IMR-90 (cell line): ENCODE measurements around the gene CABCOCO1. TPM values are rescaled to one million over a fixed set of nuclear protein-coding genes. Genes with fewer than 3 reads are reported as not detected.

Source experiments
- ATAC-seq: fragments of 200-7000 bp; cut with Tn5 transposase; 2 replicates; pipeline ENCODE4 v1.9.1; 2020; ENCODE audit warnings: low read depth, mild to moderate bottlenecking, moderate library complexity
- BruUV-seq: library from RNA; stranded (reverse); fragments of 400-500 nt; replicated peaks from 2 replicates; lab custom pipeline; 2021; lab: Mats Ljungman, UMichigan
- CTCF ChIA-PET: fragments of 300-600 bp; formaldehyde crosslinking; extraction: SDS; loops from one replicate; lab custom pipeline; 2021; ENCODE audit warnings: antibody characterized with exemption; lab: Yijun Ruan, JAX
- POLR2A ChIA-PET: fragments of 300-600 bp; sonication (Branson Sonifier 250); formaldehyde crosslinking; loops from one replicate; lab custom pipeline; 2022; ENCODE audit warnings: antibody characterized with exemption; ENCODE audit not compliant: unreplicated experiment; lab: Charles Lee
- DNase-seq: peaks from one replicate; pipeline ENCODE4 v3.0.0; 2013
- H2AFZ ChIP-seq: replicated peaks from 2 replicates; pipeline ENCODE3; 2013; ENCODE audit warnings: low read length, mild to moderate bottlenecking; ENCODE audit not compliant: poor library complexity
- H2AK5ac ChIP-seq: 2 replicates; pipeline ENCODE4 v1.6.1; 2013; ENCODE audit warnings: low read depth, low read length, inconsistent platforms
- H2AK9ac ChIP-seq: replicated peaks from 2 replicates; pipeline ENCODE3; 2013; ENCODE audit warnings: mild to moderate bottlenecking, low read depth, low read length, moderate library complexity; ENCODE audit not compliant: poor library complexity
- H2BK120ac ChIP-seq: 2 replicates; pipeline ENCODE4 v1.6.1; 2013; ENCODE audit warnings: low read depth, low read length, inconsistent platforms
- H2BK15ac ChIP-seq: 3 replicates; pipeline ENCODE4 v1.6.1; 2013; ENCODE audit warnings: low read depth, low read length, inconsistent platforms
- H2BK20ac ChIP-seq: 2 replicates; pipeline ENCODE4 v1.6.1; 2013; ENCODE audit warnings: low read depth, mild to moderate bottlenecking, inconsistent platforms, low read length, moderate library complexity
- H2BK5ac ChIP-seq: 2 replicates; pipeline ENCODE4 v1.6.1; 2013; ENCODE audit warnings: mild to moderate bottlenecking, low read depth, low read length, inconsistent platforms; ENCODE audit not compliant: poor library complexity, severe bottlenecking
- H3K14ac ChIP-seq: replicated peaks from 2 replicates; pipeline ENCODE4 v1.6.1; 2013; ENCODE audit warnings: low read depth, low read length, inconsistent platforms
- H3K18ac ChIP-seq: 2 replicates; pipeline ENCODE4 v1.6.1; 2013; ENCODE audit warnings: low read depth, low read length, control low read depth
- H3K23ac ChIP-seq: 2 replicates; pipeline ENCODE4 v1.6.1; 2013; ENCODE audit warnings: low read depth, low read length, inconsistent platforms
- H3K27ac ChIP-seq: 2 replicates; pipeline ENCODE4 v1.5.1; 2013; ENCODE audit warnings: mild to moderate bottlenecking, control low read depth, low read length; ENCODE audit not compliant: insufficient read depth
- H3K27me3 ChIP-seq: 2 replicates; pipeline ENCODE4 v1.6.1; 2013; ENCODE audit warnings: low read length; ENCODE audit not compliant: control insufficient read depth, insufficient read depth
- H3K36me3 ChIP-seq: 2 replicates; pipeline ENCODE4 v1.6.1; 2013; ENCODE audit warnings: low read length, mixed read lengths; ENCODE audit not compliant: control insufficient read depth, insufficient read depth
- H3K4ac ChIP-seq: 2 replicates; pipeline ENCODE4 v1.6.1; 2013; ENCODE audit warnings: low read depth, low read length, inconsistent platforms
- H3K4me1 ChIP-seq: 2 replicates; pipeline ENCODE4 v1.6.1; 2013; ENCODE audit warnings: low read length, mixed read lengths; ENCODE audit not compliant: control insufficient read depth, insufficient read depth
- H3K4me2 ChIP-seq: 2 replicates; pipeline ENCODE4 v1.6.1; 2013; ENCODE audit warnings: low read depth, mild to moderate bottlenecking, control low read depth, low read length, moderate library complexity
- H3K4me3 ChIP-seq: 2 replicates; pipeline ENCODE4 v1.5.1; 2013; ENCODE audit warnings: low read depth, mild to moderate bottlenecking, control low read depth, low read length, moderate library complexity; ENCODE audit not compliant: insufficient read depth
- H3K56ac ChIP-seq: 2 replicates; pipeline ENCODE4 v1.6.1; 2013; ENCODE audit warnings: low read length, inconsistent platforms; ENCODE audit not compliant: insufficient read depth; ENCODE audit errors: extremely low read depth
- H3K79me1 ChIP-seq, 2 experiments: 2 replicates each; pipeline ENCODE4 v1.6.1; 2013; ENCODE audit warnings: low read length in 2 of 2, inconsistent platforms in 1 of 2, low read depth in 1 of 2
- H3K9ac ChIP-seq: 2 replicates; pipeline ENCODE4 v1.6.1; 2013; ENCODE audit warnings: low read depth, low read length, control low read depth
- H3K9me1 ChIP-seq: 2 replicates; pipeline ENCODE4 v1.6.1; 2013; ENCODE audit warnings: low read length, inconsistent platforms; ENCODE audit not compliant: insufficient read depth
- H3K9me3 ChIP-seq: 2 replicates; pipeline ENCODE4 v1.6.1; 2013; ENCODE audit warnings: low read length; ENCODE audit not compliant: control insufficient read depth, insufficient read depth
- H4K20me1 ChIP-seq: 2 replicates; pipeline ENCODE4 v1.6.1; 2013; ENCODE audit warnings: low read length, inconsistent platforms; ENCODE audit not compliant: insufficient read depth
- H4K5ac ChIP-seq: 2 replicates; pipeline ENCODE4 v1.6.1; 2013; ENCODE audit warnings: mild to moderate bottlenecking, low read depth, low read length, control low read depth
- H4K8ac ChIP-seq, 2 experiments: 2 replicates each; pipeline ENCODE4 v1.6.1; 2013; ENCODE audit warnings: low read depth in 2 of 2, low read length in 2 of 2, control low read depth in 1 of 2, inconsistent platforms in 1 of 2
- H4K91ac ChIP-seq: 2 replicates; pipeline ENCODE4 v1.6.1; 2013; ENCODE audit warnings: low read depth, low read length, inconsistent platforms; ENCODE audit not compliant: insufficient read depth
- BHLHE40 ChIP-seq: fragments of 150-350 bp; IDR thresholded peaks from 2 replicates; pipeline ENCODE4 v1.6.1; 2016; ENCODE audit warnings: mild to moderate bottlenecking, low read depth, low read length
- CHD1 ChIP-seq: IDR thresholded peaks from 2 replicates; pipeline ENCODE4 v1.6.1; 2012; ENCODE audit warnings: low read depth, low read length, improper control_type of control experiment
- MAFK ChIP-seq: IDR thresholded peaks from 2 replicates; pipeline ENCODE4 v1.6.1; 2012; ENCODE audit warnings: low read depth, low read length, improper control_type of control experiment
- MAZ ChIP-seq: IDR thresholded peaks from 2 replicates; pipeline ENCODE4 v1.6.1; 2012; ENCODE audit warnings: low read depth, mild to moderate bottlenecking, low read length, improper control_type of control experiment, moderate library complexity, borderline replicate concordance
- NFE2L2 ChIP-seq: fragments of 150-350 bp; IDR thresholded peaks from 2 replicates; pipeline ENCODE4 v1.6.1; 2016; ENCODE audit warnings: low read depth, mild to moderate bottlenecking, low read length
- RAD21 ChIP-seq: IDR thresholded peaks from 2 replicates; pipeline ENCODE4 v1.6.1; 2012; ENCODE audit warnings: low read length, improper control_type of control experiment
- RCOR1 ChIP-seq: IDR thresholded peaks from 2 replicates; pipeline ENCODE4 v1.6.1; 2012; ENCODE audit warnings: mild to moderate bottlenecking, low read length, improper control_type of control experiment; ENCODE audit not compliant: insufficient replicate concordance
- RFX5 ChIP-seq: IDR thresholded peaks from 2 replicates; pipeline ENCODE4 v1.8.0; 2012; ENCODE audit warnings: low read depth, mild to moderate bottlenecking, low read length, moderate library complexity
- SMC3 ChIP-seq: fragments of 150-350 bp; IDR thresholded peaks from 2 replicates; pipeline ENCODE4 v1.6.1; 2016; ENCODE audit warnings: low read depth, mild to moderate bottlenecking, antibody characterized with exemption, low read length, moderate library complexity
- WGBS, 2 experiments: methylation state at CpG; one replicate each; pipeline versions ENCODE4 v1.1.5 to v1.1.7; 2013; ENCODE audit warnings: missing lambda C conversion rate in 2 of 2; ENCODE audit not compliant: insufficient read length in 1 of 2; ENCODE audit errors: extremely low coverage in 2 of 2; 5-methylcytosine and 5-hydroxymethylcytosine counted together
- dilution Hi-C: fragments of 300-500 bp; cut with HindIII; formaldehyde crosslinking; loops from one replicate; pipeline ENCODE4 v1.14.3; 2018; ENCODE audit warnings: low sequenced_read_pairs; ENCODE audit not compliant: unreplicated experiment
- in situ Hi-C: fragments of 300-500 bp; cut with MboI; formaldehyde crosslinking; loops from 3 replicates; pipeline ENCODE4 v1.14.3; 2019; ENCODE audit warnings: low sequenced_read_pairs, inconsistent platforms, mixed read lengths
- intact Hi-C: fragments of 100-400 bp; cut with micrococcal nuclease; formaldehyde crosslinking; loops from 2 replicates; pipeline ENCODE4 v1.10.0; 2022
- polyA plus RNA-seq, 3 experiments: library from polyadenylated mRNA; depleted of rRNA; stranded (reverse); fragments of >200 nt; gene quantifications; 2 replicates each; pipeline ENCODE4 v1.2.3, GENCODE V29; 2012; ENCODE audit warnings: low replicate concordance in 1 of 3
- total RNA-seq: library from RNA; depleted of rRNA; stranded (reverse); fragments of >200 nt; gene quantifications from 2 replicates; pipeline ENCODE4 v1.2.3, GENCODE V29; 2012
- TF ChIP-seq, protein P1 (sequence below): fragments of 150-350 bp; IDR thresholded peaks from 2 replicates; pipeline ENCODE4 v1.6.1; 2016; ENCODE audit warnings: low read depth, mild to moderate bottlenecking, low read length, moderate library complexity, borderline replicate concordance
- TF ChIP-seq, protein P2 (sequence below): conservative IDR thresholded peaks from 2 replicates; pipeline ENCODE4 v1.5.1; 2012; ENCODE audit warnings: mild to moderate bottlenecking, low read depth, low read length, improper control_type of control experiment

The CABCOCO1 gene
- total and polyA plus RNA-seq, 2 of the 4 experiments (the other 2 are of a cell fraction), result 0.18 to 0.31 TPM

DNA sequence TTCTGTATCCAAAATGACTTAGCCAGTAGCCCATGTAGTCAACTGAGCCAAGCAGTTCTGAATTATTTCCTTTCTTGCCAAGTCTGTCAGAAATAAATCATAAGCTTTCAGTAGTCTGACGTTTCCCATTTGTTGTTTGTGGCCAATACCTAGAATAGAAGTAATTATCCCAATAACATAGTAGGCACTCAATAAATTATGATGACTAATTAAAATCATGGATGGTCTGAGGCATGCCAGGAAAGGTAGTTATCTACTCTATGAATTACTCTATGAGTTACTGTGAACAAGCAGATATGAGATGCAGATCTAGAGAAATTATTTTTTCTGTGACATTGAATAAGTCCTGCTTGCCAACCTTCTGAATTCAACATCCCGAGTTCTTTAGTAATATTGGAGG lies 2.3 kb downstream of the CABCOCO1 start:
- Histone ChIP-seq H2BK5ac (no peak overlapping the region), H3K56ac (no peak overlapping the region), H3K23ac (no peak overlapping the region), H4K8ac (no peak overlapping the region), H2AK5ac (no peak overlapping the region), H3K9me3 (no peaks in the 10 kb centered on the region), H3K36me3 (no peaks in the 10 kb centered on the region), H3K79me1 (no peaks in the 10 kb centered on the region), H4K5ac (no peak overlapping the region), H3K14ac (no peak overlapping the region), H3K4ac (no peak overlapping the region), H2BK15ac (no peak overlapping the region), H3K4me3 (no peak overlapping the region), H4K91ac (no peak overlapping the region), H3K4me2 (no peak overlapping the region), H3K27ac (no peak overlapping the region), H2BK20ac (no peak overlapping the region), H2AFZ (no peak overlapping the region), H3K9ac (no peak overlapping the region), H3K18ac (no peak overlapping the region), H3K4me1 (no peaks in the 10 kb centered on the region), H3K27me3 (no peaks in the 10 kb centered on the region), H4K20me1 (no peaks in the 10 kb centered on the region), H2AK9ac (no peak overlapping the region), H2BK120ac (no peak overlapping the region), H3K9me1 (no peaks in the 10 kb centered on the region)
- dilution Hi-C loops (no loop called here), intact Hi-C loops (no loop called here), in situ Hi-C loops (no loop called here)
- ChIA-PET CTCF (no interaction called here), POLR2A (no interaction called here)
- TF ChIP-seq CHD1, result no peak
- TF ChIP-seq NFE2L2, result no peak
- no peak for TF ChIP-seq RCOR1
- TF ChIP-seq BHLHE40, result no peak
- TF ChIP-seq SMC3, result no peak
- TF ChIP-seq MAZ, result no peak
- TF ChIP-seq, protein P1, sequence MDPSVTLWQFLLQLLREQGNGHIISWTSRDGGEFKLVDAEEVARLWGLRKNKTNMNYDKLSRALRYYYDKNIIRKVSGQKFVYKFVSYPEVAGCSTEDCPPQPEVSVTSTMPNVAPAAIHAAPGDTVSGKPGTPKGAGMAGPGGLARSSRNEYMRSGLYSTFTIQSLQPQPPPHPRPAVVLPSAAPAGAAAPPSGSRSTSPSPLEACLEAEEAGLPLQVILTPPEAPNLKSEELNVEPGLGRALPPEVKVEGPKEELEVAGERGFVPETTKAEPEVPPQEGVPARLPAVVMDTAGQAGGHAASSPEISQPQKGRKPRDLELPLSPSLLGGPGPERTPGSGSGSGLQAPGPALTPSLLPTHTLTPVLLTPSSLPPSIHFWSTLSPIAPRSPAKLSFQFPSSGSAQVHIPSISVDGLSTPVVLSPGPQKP, result no peak
- TF ChIP-seq RFX5, result no peak
- TF ChIP-seq RAD21, result no peak
- TF ChIP-seq, protein P2, sequence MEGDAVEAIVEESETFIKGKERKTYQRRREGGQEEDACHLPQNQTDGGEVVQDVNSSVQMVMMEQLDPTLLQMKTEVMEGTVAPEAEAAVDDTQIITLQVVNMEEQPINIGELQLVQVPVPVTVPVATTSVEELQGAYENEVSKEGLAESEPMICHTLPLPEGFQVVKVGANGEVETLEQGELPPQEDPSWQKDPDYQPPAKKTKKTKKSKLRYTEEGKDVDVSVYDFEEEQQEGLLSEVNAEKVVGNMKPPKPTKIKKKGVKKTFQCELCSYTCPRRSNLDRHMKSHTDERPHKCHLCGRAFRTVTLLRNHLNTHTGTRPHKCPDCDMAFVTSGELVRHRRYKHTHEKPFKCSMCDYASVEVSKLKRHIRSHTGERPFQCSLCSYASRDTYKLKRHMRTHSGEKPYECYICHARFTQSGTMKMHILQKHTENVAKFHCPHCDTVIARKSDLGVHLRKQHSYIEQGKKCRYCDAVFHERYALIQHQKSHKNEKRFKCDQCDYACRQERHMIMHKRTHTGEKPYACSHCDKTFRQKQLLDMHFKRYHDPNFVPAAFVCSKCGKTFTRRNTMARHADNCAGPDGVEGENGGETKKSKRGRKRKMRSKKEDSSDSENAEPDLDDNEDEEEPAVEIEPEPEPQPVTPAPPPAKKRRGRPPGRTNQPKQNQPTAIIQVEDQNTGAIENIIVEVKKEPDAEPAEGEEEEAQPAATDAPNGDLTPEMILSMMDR, result no peak
- no peak for TF ChIP-seq MAFK
- ATAC-seq, result no peak
- WGBS, 2 experiments, result no CpG with 5 or more reads among the region's 2 CpGs
- no peak for DNase-seq
- no TSS peak for BruUV-seq
